Muscle layer of duodenum (tissue), 2 donors: ENCODE results near the gene TFAM.
A peak's percentile ranks its signal among the peaks of the same experiment; 100 is the strongest.

Source experiments
- H3K27ac ChIP-seq: one replicate; pipeline ENCODE4 v1.7.0; 2013; ENCODE audit warnings: mild to moderate bottlenecking, low read length
- H3K27me3 ChIP-seq: one replicate; pipeline ENCODE4 v1.7.0; 2013; ENCODE audit warnings: low read depth, mild to moderate bottlenecking, control low read depth, low read length
- H3K36me3 ChIP-seq, 2 donors: one replicate each; pipeline ENCODE4 v1.7.0; 2013; ENCODE audit warnings: low read length in 2 of 2, control low read depth in 1 of 2, mild to moderate bottlenecking in 1 of 2; ENCODE audit not compliant: insufficient read depth in 2 of 2, control insufficient read depth in 1 of 2
- H3K4me1 ChIP-seq, 2 donors: one replicate each; pipeline ENCODE4 v1.7.0; 2013; ENCODE audit warnings: low read length in 2 of 2, mild to moderate bottlenecking in 2 of 2, control low read depth in 1 of 2, moderate library complexity in 1 of 2; ENCODE audit not compliant: insufficient read depth in 2 of 2, control insufficient read depth in 1 of 2
- H3K4me3 ChIP-seq, 2 donors: one replicate each; pipeline ENCODE4 v1.7.0; 2013; ENCODE audit warnings: low read length in 2 of 2, low read depth in 1 of 2, mild to moderate bottlenecking in 1 of 2
- H3K9me3 ChIP-seq, 2 donors: one replicate each; pipeline ENCODE4 v1.7.0; 2013; ENCODE audit warnings: low read length in 2 of 2, control low read depth in 1 of 2, mild to moderate bottlenecking in 1 of 2; ENCODE audit not compliant: control insufficient read depth in 1 of 2
- donor health status: healthy.

Gene TFAM

GRCh38 chr10:58436071-58436470, 50.9 kb downstream of the TFAM start:
- H3K36me3 ChIP-seq, result peaks cover 0 to 3% of the 10 kb centered on the region in 2 donors
- no peaks in the 10 kb centered on the region for H3K9me3 ChIP-seq
- peak overlapping the region; percentile 60 for H3K27ac ChIP-seq
- no peaks in the 10 kb centered on the region for H3K4me1 ChIP-seq
- no peak overlapping the region for H3K4me3 ChIP-seq
- no peaks in the 10 kb centered on the region for H3K27me3 ChIP-seq

DNA sequence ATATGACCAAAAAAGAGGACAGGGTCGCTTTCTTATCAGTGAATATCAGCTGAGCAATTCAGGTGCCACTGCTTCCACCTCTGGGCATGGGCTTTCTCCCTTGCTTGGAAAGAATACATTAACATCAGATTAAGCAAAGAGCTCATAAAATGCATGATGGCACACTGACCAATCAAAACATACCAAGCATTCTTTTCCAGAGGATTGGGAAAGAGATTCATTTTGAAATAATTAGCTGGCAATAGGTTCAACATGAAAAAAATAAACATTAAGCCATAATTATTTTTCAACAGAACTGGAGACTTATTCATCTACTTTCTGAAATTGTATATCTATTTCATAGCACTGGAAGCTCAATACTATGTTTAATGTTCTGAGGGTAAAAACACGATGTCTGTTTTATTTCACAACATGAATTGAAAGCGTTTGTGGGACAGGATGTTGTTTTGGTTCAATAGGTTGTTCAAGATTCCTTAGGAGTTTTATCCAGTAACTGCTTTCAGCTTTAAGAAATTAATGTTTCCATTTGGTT, 53.2 kb downstream of the TFAM start:
- Histone ChIP-seq H3K27ac (no peak overlapping the region), H3K4me1 (no peaks in the 10 kb centered on the region), H3K27me3 (no peaks in the 10 kb centered on the region), H3K36me3 (peaks cover 0 to 3% of the 10 kb centered on the region in 2 donors), H3K4me3 (no peak overlapping the region), H3K9me3 (no peaks in the 10 kb centered on the region)

DNA sequence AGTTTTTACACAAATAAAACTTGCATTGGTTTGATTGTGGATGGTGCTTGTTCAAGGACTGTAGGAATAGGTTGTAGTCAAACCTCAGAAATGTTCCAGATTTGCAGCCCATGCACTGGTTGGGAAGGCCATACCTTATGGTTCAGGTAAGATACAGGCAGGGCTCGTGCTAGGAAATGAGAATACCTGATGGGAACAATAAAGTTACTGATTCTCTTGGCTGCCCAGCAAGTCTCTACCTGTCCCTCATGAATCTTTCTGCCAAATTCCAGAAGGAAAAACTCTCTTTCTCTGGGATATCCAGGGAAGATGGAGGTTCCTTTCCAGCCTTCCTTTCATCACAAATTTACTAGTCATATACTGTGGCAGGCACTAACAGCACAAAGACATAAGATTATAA, 53.8 kb downstream of the TFAM start:
- Histone ChIP-seq H3K27me3 (no peaks in the 10 kb centered on the region), H3K27ac (no peak overlapping the region), H3K9me3 (no peaks in the 10 kb centered on the region), H3K4me3 (no peak overlapping the region), H3K36me3 (peaks cover 0 to 3% of the 10 kb centered on the region in 2 donors), H3K4me1 (no peaks in the 10 kb centered on the region)

DNA sequence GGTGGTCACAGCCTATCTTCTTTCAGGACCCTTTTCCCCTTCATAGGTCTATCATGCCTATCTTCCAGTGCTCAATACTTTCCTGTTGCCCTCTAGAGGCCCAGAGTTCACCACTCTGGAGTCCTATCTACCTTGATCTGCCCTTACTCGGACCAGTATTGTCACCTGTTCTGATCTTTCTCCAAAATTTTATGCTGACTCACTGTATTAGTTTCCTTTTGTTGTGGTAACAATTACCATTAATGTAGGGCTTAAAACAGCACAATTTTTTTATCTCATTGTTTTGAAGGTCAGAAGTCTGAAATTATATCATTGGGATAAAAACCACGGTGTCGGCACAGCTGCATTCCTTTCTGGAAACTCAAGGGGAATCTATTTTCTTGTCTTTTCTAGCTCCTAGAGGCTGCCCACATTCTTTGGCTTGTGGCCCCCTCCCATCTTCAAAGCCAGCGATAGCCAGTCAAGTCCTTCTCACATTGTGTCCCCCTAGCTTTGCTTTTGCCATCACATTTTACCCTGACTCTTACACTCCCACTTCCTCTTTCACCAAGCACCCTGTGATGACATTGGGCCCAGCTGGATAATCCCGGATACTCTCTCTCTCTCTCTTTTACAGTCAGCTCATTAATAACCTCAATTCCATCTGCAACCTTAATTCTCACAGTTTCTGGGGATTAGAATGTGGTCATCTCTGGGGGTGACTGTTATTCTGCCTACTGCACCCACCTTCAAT, 54.6 kb downstream of the TFAM start:
- Histone ChIP-seq H3K9me3 (no peaks in the 10 kb centered on the region), H3K4me1 (no peaks in the 10 kb centered on the region), H3K4me3 (no peak overlapping the region), H3K27ac (no peak overlapping the region), H3K36me3 (peaks cover 0 to 3% of the 10 kb centered on the region in 2 donors), H3K27me3 (no peaks in the 10 kb centered on the region)

GRCh38 chr10:58440484-58440883, 55.3 kb downstream of the TFAM start:
- no peak overlapping the region for H3K27ac ChIP-seq
- H3K27me3 ChIP-seq, result no peaks in the 10 kb centered on the region
- H3K4me1 ChIP-seq, result no peaks in the 10 kb centered on the region
- no peaks in the 10 kb centered on the region for H3K9me3 ChIP-seq
- H3K4me3 ChIP-seq, result no peak overlapping the region
- peaks cover 0 to 3% of the 10 kb centered on the region in 2 donors for H3K36me3 ChIP-seq

- no peak overlapping the region for H3K27ac ChIP-seq
- no peaks in the 10 kb centered on the region for H3K27me3 ChIP-seq
- no peaks in the 10 kb centered on the region for H3K9me3 ChIP-seq
- no peaks in the 10 kb centered on the region for H3K4me1 ChIP-seq
- H3K4me3 ChIP-seq, result no peak overlapping the region
- H3K36me3 ChIP-seq, result no peaks in the 10 kb centered on the region
Measured at GRCh38 chr10:58444321-58444720, 59.1 kb downstream of the TFAM start.

GRCh38 chr10:58444876-58445275, 59.7 kb downstream of the TFAM start:
- Histone ChIP-seq H3K4me1 (no peaks in the 10 kb centered on the region), H3K27me3 (no peaks in the 10 kb centered on the region), H3K27ac (no peak overlapping the region)

GRCh38 chr10:58448121-58448935, 63.1 kb downstream of the TFAM start:
- no peaks in the 10 kb centered on the region for H3K36me3 ChIP-seq
- H3K4me3 ChIP-seq, result no peak overlapping the region
- no peaks in the 10 kb centered on the region for H3K4me1 ChIP-seq
- no peak overlapping the region for H3K27ac ChIP-seq
- no peaks in the 10 kb centered on the region for H3K27me3 ChIP-seq
- H3K9me3 ChIP-seq, result no peaks in the 10 kb centered on the region

More at GRCh38 chr10:58444876-58445275, 59.7 kb downstream of the TFAM start:
- Histone ChIP-seq H3K36me3 (no peaks in the 10 kb centered on the region), H3K4me3 (no peak overlapping the region), H3K9me3 (no peaks in the 10 kb centered on the region)
